Measurements from ENCODE around the gene TRAPPC3L.

DNA sequence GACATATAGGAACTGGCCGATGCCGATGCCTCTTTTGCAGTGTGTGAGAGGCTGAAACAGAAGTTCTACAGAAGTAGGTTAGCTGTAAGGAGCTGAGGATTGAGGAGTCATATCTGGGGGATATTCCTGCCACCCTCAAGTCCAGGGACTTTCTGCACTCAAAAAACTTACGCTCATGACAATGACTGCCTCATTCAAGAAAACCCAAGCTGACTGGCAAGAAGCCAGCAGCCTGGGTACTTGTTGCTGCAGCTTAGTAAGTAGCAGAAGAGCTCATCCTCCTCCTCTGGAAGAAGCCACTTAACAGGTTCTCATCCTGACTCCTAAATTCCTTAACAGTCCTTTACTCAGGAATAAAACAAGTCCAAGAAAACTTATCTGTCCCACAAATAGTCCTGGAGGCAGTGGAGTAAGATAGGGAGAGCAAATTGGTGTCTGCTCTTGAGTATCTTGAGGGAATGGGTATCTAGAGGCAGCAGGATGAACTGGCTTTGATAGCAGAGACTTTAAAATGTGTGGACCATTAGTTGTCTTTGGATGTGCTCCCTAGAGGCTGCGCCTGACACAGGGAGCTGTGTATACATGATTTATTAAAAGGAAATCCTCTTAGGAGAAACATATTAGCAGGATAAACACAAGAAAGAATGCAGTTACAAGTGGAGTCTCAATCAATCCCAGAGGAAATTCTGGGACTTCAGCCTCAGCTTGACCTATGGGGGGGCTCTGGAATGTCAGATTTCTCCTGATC, 26.7 kb downstream of the TRAPPC3L start:
- TF ChIP-seq, protein P1, sequence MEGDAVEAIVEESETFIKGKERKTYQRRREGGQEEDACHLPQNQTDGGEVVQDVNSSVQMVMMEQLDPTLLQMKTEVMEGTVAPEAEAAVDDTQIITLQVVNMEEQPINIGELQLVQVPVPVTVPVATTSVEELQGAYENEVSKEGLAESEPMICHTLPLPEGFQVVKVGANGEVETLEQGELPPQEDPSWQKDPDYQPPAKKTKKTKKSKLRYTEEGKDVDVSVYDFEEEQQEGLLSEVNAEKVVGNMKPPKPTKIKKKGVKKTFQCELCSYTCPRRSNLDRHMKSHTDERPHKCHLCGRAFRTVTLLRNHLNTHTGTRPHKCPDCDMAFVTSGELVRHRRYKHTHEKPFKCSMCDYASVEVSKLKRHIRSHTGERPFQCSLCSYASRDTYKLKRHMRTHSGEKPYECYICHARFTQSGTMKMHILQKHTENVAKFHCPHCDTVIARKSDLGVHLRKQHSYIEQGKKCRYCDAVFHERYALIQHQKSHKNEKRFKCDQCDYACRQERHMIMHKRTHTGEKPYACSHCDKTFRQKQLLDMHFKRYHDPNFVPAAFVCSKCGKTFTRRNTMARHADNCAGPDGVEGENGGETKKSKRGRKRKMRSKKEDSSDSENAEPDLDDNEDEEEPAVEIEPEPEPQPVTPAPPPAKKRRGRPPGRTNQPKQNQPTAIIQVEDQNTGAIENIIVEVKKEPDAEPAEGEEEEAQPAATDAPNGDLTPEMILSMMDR (IDR thresholded peaks at IDR 0.05): no peak
- no peak for TF ChIP-seq EZH2 (IDR thresholded peaks at IDR 0.05)

Measured in neural progenitor cell (in vitro differentiated cells).